RWPE1 (cell line): ENCODE results near the gene ZNF385B.

ENCODE experiments used
- CTCF ChIA-PET: fragments of 350-600 bp; sonication (Branson Sonifier 250); formaldehyde crosslinking; extraction: SDS; loops from one replicate; lab custom pipeline; 2021; lab: Yijun Ruan, JAX
- POLR2A ChIA-PET: fragments of 400-600 bp; formaldehyde crosslinking; extraction: SDS; loops from one replicate; lab custom pipeline; 2020; ENCODE audit warnings: antibody characterized with exemption; ENCODE audit not compliant: low non-redundant PET; lab: Yijun Ruan, JAX
- DNase-seq: peaks from one replicate; pipeline ENCODE4 v3.0.0; 2012; ENCODE audit warnings: low spot score
- H3K27ac ChIP-seq: fragments of 450-650 bp; 2 replicates; pipeline ENCODE4 v1.5.1; 2017
- CTCF ChIP-seq: fragments of 450-650 bp; conservative IDR thresholded peaks from 2 replicates; pipeline ENCODE4 v1.5.1; 2017; ENCODE audit warnings: low read depth, mild to moderate bottlenecking

Gene ZNF385B

GRCh38 chr2:179533875-179534274 lies 327.5 kb downstream of the ZNF385B start:
- ChIA-PET CTCF (no interaction called here), POLR2A (no interaction called here)
- DNase-seq, result no peak
- no peak overlapping the region for H3K27ac ChIP-seq
- no peak for TF ChIP-seq CTCF

- ChIA-PET POLR2A (no interaction called here), CTCF (interaction anchor here (0.6 kb wide), 1 partner anchor 62 kb away, joined by 4 read pairs; no protein-coding TSS in a partner anchor)
- no peak overlapping the region for H3K27ac ChIP-seq
- TF ChIP-seq CTCF, result no peak
- no peak for DNase-seq
These were observed 328.5 kb downstream of the ZNF385B start for GRCh38 chr2:179532863-179533278.

- no peak for DNase-seq
- ChIA-PET POLR2A (no interaction called here), CTCF (no interaction called here)
- no peak overlapping the region for H3K27ac ChIP-seq
- TF ChIP-seq CTCF, result no peak
These were observed 332.8 kb downstream of the ZNF385B start for GRCh38 chr2:179528576-179529069.

- no peak for DNase-seq
- ChIA-PET CTCF (no interaction called here), POLR2A (no interaction called here)
- no peak for TF ChIP-seq CTCF
- no peak overlapping the region for H3K27ac ChIP-seq
These were observed 336.1 kb downstream of the ZNF385B start for GRCh38 chr2:179525340-179525739.

GRCh38 chr2:179524809-179525339 lies 336.5 kb downstream of the ZNF385B start:
- no peak for TF ChIP-seq CTCF
- ChIA-PET CTCF (no interaction called here), POLR2A (no interaction called here)

GRCh38 chr2:179521944-179522343 lies 339.5 kb downstream of the ZNF385B start:
- TF ChIP-seq CTCF, result no peak
- no peak overlapping the region for H3K27ac ChIP-seq
- no peak for DNase-seq
- ChIA-PET CTCF (no interaction called here), POLR2A (no interaction called here)

More at GRCh38 chr2:179524809-179525339, 336.5 kb downstream of the ZNF385B start:
- H3K27ac ChIP-seq, result no peak overlapping the region
- no peak for DNase-seq
